ENCODE data around the gene MAN1A1. TPM values are rescaled to one million over a fixed set of nuclear protein-coding genes. Genes with fewer than 3 reads are reported as not detected.

Gene MAN1A1
- total and polyA plus RNA-seq, 2 of the 8 experiments (the other 6 are each of a cell fraction or from before 2014, with no cell fraction given), result 1.8 to 5.4 TPM

DNA sequence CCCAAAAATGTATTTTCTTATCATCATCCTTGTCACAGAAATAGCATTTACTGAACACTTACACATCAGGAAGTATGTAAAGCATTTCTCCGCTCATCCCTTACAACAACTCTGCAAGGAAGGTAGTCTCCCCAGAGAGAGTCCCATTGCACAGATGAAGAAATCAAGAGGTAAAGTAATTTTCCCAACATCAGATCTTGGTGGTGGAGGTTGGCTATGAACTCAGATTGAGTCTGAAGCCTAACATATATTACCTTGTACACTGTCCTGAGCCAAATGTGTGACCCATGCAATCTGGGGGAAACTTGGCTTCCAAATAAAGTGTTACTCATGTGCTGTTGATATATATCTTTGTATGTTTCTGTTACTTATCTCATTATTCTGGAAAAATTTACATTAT lies 31.4 kb downstream of the MAN1A1 start (continued):
- TF ChIP-seq, protein P1, sequence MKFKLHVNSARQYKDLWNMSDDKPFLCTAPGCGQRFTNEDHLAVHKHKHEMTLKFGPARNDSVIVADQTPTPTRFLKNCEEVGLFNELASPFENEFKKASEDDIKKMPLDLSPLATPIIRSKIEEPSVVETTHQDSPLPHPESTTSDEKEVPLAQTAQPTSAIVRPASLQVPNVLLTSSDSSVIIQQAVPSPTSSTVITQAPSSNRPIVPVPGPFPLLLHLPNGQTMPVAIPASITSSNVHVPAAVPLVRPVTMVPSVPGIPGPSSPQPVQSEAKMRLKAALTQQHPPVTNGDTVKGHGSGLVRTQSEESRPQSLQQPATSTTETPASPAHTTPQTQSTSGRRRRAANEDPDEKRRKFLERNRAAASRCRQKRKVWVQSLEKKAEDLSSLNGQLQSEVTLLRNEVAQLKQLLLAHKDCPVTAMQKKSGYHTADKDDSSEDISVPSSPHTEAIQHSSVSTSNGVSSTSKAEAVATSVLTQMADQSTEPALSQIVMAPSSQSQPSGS (IDR thresholded peaks at IDR 0.05; ENCODE audit: low read length), result no peak
- TF ChIP-seq SP4 (IDR thresholded peaks at IDR 0.05; ENCODE audit: low read length) (no peak), GABPA (IDR thresholded peaks at IDR 0.05; ENCODE audit: borderline replicate concordance, insufficient read depth, low read length) (no peak), SP1 (IDR thresholded peaks at IDR 0.05; ENCODE audit: low read depth, low read length) (no peak)
